GM18517 (cell line): Measurements from ENCODE around the gene HS3ST3B1.

Source experiments
- ATAC-seq: cut with Tn5 transposase; IDR thresholded peaks from one replicate; pipeline ENCODE4 v1.9.1; 2021; ENCODE audit warnings: mild to moderate bottlenecking, moderate library complexity; ENCODE audit not compliant: unreplicated experiment

HS3ST3B1 gene

DNA sequence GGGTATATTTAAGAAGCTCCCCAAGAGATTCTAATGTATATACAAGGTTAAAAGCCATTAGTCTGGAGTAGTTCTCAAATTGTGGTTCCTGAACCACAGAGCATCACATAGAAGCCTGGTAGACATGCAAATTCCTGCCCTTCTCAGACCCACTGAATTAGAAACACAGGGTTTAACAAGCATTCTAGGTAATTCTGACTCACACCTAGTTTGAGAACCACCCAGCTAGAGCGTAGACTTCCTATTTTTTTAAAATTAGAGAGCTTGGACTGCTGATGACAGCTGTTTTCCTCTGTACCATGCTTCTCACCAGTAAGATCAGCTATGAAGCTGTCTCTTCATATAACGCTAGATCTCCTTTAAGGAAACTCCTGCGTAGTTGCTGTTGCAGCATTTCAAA, 50.6 kb downstream of the HS3ST3B1 start:
- peak; percentile 90 for ATAC-seq

DNA sequence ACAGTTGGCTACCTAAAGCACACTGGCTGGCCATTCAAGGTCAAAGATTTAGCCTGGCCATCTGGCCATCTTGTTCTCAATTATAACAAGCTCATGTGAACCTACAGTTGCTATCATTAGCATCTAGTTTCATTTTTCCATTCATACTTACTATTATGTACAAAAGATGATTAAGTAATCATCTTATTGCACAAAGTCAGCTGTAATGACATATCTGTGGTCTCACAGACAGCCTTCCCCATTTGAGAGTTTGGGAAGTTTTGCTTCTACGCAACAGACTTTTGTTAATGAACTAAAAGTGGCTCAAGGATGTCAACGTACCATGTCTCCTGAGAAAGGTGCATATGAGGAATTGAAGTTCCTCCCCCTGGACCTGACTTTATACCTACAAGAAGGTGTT, 51.3 kb downstream of the HS3ST3B1 start:
- ATAC-seq: no peak

DNA sequence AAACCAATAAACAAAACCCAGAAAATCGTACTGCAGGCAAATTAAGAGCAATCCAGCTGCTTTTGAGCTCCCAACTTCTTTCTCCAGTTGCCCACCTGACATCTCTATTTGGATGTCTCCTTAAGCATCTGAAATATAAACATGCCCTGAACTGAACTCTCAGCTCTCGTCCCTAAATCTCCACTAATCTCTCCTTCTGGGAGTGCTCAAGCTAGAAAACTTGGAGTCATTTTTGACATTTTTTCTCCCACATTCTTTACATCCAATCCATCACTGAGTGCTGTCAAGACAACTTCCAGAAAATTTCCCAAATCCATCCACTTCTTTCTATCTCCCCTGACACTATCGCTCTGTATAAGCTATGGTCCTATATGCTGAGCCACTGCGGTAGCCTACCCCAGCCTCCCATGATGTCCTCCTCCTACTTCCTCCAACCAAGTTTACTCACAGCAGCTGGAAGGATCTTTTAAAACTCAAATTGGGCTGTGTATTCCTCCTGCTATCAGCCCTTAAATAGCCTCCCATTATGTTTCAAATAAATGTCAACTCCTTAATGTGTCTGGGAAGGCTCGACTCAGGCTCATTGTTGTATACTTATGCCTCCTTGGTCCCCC, 53.1 kb downstream of the HS3ST3B1 start:
- ATAC-seq: no peak

- no peak for ATAC-seq
Measured at GRCh38 chr17:14354807-14355206, 53.9 kb downstream of the HS3ST3B1 start.

GRCh38 chr17:14355556-14355955, 54.7 kb downstream of the HS3ST3B1 start:
- no peak for ATAC-seq

DNA sequence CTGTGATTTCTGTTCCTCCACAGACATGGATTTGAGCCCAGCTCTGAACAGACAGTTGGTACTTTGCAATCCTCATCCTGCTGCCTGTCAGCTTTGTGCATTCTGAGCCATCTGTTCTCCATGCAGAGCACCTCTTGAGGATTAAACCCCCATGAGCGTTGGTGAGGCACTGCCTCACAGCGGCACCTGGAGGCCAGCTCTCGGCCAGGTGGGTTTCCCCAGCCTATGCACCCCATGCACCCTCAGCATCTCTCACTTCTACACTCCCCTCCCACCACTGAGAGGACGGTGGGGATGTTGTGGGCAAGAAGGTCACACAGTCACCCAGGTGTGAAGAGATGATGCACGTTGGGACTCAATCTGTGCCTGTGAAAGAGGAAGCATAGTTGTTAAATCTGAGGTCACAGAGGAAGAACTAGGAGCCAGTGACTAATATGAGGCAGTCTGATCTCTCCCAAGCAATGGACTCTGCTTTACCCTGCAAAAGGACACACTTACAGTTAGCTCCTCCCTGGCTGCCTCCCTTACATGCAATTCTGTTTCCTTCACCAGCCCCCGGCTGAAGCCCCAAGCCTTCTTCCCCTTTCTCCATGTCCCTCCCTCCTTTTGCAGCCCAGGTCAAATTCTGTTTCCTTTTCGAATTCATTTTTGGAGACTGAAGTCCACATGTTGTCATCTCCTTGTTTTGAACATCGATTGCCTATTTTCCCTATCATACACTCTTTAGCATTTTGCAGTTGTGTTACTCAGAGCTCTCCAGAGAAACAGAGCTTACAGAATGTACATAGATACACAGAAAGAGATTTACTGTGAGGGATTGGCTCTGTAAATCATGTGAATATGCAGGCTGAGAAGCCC, 58.5 kb downstream of the HS3ST3B1 start:
- ATAC-seq: peak; percentile 98

GRCh38 chr17:14360856-14361255, 60.0 kb downstream of the HS3ST3B1 start:
- ATAC-seq: no peak

GRCh38 chr17:14361470-14361869, 60.6 kb downstream of the HS3ST3B1 start:
- no peak for ATAC-seq

DNA sequence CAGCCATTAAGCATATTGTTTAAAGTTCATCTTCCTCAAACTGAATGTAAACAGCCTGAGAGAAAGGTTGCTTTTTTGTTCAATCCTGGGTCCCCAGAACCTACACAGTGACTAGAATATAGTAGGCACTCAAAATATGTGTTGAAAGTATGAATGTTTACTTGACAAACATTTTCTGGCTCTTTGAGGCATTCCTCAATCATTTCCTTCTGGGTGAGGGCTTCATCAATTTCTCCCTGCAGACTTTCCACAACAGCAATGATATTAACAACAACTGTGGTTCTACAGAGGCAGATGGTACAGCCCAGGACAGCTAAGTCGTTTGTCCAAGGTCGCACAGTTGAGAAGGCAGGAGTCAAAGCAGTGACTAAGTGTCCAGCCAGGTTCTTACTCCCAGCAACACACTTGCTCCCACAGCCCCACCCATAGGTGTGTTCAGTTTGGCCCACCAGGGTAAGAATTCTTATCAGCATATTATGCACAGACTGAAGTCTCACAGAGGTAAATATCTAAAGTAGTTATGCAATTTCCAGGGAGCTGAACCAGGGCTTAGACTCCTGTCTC, 61.1 kb downstream of the HS3ST3B1 start:
- ATAC-seq: no peak

- no peak for ATAC-seq
Measured at GRCh38 chr17:14366199-14366598, 65.3 kb downstream of the HS3ST3B1 start.

DNA sequence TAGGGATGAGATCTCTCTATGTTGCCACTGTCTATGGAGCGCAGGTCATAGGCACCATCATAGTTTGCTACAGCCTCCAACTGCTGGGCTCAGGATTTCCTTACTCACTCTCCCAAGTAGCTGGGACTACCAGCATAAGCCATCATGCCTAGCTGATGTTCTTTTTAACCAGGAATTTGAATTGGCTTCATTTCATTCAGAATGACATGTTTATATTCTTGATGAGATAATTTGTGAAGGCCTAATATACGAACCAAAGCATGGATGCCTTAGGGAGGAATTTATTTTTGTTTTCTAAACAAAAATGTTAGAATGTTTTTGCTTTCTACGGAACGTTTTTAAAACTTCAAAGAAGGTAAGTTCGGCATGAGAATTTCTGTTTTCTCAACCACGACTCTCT, 71.6 kb downstream of the HS3ST3B1 start:
- no peak for ATAC-seq

DNA sequence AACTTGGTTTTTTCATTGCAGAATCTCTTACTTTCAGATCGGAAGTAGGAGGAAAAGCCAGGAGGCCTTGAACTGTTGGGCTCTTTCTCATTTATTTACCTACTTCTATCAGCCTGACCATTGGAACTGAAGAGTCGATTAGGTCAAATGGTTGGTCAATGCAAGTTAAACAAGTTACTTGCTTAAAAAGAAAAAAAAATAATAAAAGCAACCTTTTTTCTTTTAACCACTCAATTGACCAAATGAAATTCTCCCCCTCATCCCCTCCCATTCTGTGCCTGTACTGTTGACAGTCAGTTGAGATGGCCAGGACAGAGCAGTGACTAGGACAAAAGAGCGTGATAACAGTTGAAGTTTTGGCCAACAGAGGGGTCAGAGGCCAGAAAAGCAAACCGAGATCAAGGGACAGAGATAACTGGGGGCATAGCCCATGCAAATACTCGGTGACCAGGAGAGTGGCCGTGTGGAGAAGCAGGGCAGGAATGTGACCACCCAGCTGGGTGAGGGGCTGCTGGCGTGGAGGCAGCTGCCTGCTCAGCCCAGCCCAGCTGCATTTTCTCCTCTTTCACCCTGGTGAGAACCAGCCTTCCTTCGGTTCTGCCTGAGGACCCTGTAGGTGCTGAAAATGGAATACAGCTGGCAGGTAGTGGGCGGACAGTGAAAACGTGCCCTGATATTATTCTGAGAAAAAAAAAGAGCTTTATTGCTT, 72.2 kb downstream of the HS3ST3B1 start:
- ATAC-seq: no peak

- ATAC-seq: no peak
Measured at GRCh38 chr17:14373614-14374259, 72.9 kb downstream of the HS3ST3B1 start.

DNA sequence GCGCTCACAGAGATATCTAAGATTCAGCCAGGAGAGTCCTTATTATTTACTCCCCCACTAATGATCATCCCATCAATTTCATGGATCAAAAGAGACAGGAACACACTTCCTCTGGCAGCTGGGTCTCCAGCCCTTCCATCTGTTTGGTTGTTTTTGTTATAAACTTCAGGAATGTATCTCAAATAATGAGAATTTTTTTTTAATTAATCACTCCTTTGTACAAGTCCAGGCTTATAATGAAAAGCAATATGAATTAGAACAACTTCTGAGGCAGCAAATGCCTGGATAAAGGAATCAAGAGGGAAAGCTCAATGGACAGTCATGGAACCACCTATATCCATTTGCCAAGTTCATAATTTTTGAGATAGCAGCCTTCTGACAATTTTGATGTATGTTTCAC, 73.4 kb downstream of the HS3ST3B1 start:
- ATAC-seq: no peak

- no peak for ATAC-seq
Measured at GRCh38 chr17:14376666-14377065, 75.8 kb downstream of the HS3ST3B1 start.

GRCh38 chr17:14381606-14382005, 80.7 kb downstream of the HS3ST3B1 start:
- ATAC-seq: no peak

GRCh38 chr17:14387036-14387435, 86.2 kb downstream of the HS3ST3B1 start:
- ATAC-seq: no peak

GRCh38 chr17:14389681-14390080, 88.8 kb downstream of the HS3ST3B1 start:
- no peak for ATAC-seq

DNA sequence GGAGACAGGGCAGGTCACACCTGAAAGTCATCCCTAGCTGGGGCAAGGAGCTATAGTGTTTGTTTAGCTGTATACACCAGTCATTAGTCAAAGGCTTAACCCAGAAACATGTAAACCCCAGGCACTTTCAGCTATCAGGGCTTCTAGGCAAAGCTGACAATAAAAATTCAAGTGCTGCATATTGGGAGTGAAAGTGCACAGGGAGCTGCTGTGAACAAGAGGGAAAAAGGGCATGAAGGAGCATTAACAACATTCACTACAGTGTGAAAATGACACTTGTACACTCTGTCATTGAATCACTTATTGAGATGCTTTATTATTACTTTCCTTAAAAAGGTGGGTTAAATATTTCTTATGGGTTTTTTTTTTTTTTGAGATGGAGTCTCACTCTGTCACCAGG, 92.8 kb downstream of the HS3ST3B1 start:
- no peak for ATAC-seq

- ATAC-seq: no peak
Measured at GRCh38 chr17:14395255-14395654, 94.4 kb downstream of the HS3ST3B1 start.

DNA sequence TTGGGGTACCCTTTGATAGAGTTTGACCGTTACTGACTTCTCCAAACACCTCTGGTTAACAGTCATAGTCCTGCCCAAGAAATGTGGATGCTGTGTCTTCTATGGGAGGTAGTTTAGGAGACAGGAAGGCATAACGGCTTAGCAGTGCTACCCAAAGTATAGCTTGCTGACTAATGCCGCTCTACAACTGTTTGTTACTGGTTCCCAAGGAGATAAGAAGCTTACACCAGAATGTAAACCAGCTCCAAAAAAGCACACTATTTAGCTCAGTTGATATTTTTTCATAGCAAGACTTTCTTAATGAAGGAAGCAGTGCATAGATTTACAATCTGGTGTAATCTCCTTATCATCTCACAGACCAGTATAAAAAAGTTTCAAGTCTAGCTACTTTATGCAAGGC, 95.7 kb downstream of the HS3ST3B1 start:
- no peak for ATAC-seq
